HG03378 (cell line): ENCODE results near the gene MRPS35.

Experiments used
- ATAC-seq: cut with Tn5 transposase; IDR thresholded peaks from one replicate; pipeline ENCODE4 v1.9.1; 2021; ENCODE audit warnings: mild to moderate bottlenecking, moderate library complexity; ENCODE audit not compliant: unreplicated experiment

The MRPS35 gene

DNA sequence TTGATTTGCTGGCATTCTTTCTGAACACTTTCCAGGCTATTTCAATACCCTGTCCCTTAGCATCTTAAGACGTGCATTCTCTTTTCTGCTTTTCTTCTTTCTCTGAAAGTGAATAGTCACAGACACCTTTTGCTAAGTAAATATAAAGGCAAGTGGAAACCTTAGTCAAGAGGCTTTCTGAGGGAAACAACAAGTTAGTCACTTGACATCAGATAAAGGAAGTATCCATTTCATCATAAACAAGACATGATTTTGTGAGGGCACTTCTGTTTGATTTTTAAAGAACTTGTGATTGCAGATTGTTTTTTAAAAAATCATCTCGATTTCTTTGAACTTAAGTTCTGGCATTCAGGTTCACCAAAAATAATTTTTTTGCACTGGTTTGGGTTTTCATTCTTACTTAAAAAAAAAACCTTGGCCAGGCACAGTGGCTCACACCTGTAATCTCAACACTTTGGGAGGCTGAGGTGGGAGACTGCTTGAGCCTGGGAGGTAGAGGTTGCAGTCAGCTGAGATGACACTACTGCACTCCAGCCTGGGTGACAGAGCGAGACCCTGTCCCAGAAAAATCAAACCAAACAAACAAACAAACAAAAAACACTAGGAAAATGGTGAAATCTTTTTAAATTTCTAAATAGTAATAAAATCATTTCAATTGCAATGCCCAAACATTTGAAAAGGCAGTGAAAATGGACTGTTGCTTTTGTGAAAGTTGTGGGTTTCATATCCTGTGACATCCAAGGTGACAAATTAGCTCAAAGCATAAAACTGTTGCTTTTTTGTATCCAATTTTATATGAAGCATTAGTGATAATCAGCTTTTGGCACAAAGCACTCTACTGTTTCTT lies 61.1 kb downstream of the MRPS35 start:
- no peak for ATAC-seq

DNA sequence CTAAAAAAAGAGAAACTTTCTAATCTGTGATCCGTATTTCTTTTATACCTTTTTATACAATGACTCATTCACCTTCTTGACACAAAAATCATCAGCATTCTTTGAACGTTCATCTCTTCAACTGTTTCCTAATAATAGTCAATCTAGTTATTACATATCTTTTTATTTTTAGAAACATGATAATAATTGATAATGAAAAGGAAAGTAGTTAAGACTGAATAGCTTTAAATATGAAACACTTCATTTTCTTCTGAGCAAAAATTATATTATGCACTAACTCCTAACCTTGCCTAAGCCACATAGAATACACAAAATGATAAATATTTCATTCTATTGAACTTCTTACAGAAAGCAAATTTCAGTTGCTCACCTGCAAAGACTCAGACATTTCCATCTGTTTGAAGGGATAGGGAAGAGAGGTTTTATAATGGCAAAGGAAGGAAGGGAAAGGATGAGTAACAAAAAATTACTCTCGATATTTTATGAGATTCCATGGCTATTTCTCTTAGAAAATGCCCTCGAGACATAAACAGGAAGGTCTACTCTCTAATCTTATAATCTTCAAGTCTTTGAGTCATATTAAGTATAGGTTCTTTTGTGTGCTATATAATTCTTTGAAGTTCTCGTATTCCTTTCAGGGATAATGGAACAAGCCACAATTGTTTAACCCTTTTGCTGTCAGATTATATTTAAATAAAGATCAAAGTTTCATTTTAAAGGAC lies 61.9 kb downstream of the MRPS35 start:
- ATAC-seq, result no peak

DNA sequence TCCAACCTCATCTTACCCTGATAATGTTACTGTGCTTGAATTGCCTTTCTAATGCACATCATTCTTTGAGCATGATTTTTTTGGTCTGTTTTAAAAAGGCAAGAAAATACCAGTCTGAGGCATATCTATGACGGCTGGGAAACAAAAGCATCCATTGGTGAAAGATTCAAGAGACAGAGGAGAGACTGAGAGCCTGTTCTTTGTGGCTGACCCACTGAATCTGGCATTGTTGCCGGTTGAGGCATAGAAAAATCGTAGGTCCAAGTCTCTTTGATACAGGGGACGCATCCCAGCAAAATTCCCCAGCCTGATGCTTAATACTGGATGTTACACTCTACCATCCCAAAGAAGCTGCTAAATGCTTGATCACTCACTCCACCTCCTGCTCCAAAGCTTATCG lies 66.5 kb downstream of the MRPS35 start:
- ATAC-seq, result no peak

DNA sequence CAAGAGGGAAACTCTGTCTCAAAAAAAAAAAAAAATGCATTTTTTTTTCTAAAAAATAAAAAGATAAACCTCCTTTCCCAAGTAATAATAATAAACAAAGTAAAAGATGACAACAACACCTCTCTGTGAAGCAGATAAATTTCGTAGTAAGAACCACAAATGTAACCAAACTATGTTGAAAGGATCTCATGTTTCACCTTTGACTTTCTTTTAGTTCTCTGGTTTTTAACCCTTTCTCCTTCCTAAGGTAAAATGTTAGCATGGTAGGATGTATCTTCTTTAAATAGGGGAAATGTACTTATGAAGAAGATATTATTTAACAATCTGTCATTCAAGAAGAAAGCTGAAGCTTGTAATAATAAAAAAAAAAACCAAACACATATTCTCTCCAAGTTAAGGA lies 67.6 kb downstream of the MRPS35 start:
- no peak for ATAC-seq

DNA sequence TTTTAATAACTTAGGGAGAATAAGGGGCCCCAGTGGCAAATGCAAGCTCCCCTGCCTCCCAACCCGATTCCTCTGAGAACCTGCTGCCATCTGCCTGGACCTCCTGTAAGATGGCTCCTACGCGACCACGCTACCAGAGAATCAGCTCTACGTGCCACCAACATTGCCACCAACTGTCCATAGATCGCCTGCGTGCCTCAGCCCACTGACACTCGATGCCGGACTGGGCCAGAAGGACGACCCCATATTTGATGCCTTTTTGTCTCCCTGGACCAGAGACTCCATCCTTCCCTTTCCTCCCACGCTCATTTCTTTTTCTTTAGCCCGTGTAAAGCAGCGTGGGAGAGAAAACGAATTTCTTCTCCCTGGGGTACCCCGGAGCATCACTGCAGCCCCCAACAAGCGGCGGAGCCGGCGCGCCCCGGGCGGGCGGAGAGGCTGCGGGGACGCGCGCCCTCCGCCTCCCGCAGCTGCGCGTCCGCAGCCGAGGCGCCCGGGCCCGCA lies 68.8 kb downstream of the MRPS35 start:
- ATAC-seq, result peak; percentile 37

DNA sequence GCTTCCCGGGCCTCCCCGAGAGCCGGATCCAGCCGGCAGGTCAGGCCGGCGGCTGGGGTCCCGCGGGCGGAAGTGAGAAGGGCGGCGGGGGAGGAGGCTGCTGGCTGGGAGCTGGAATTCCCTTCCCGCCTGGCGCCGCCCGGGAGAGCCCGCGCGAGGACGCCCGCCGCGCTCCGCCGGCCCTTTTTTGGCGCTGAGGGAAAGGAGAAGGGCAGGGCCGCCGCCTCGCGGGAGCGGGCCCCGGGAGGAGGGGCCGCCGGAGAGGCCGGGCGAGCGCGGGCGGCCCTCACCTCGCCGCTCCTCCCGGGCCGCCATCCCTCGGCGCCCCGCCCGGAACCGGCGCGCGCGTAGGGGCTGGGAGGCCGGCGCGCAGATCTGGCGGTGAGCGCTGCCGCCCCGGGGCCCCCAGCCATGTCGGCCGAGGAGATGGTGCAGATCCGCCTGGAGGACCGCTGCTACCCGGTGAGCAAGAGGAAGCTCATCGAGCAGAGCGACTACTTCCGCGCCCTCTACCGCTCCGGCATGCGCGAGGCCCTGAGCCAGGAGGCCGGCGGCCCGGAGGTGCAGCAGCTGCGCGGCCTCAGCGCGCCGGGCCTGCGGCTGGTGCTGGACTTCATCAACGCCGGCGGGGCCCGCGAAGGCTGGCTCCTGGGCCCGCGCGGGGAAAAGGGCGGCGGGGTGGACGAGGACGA lies 69.4 kb downstream of the MRPS35 start, which contains the start of the genes KLHL42 and MANSC4:
Gene KLHL42, plus strand, starts transcription at position 314 of the 692 bp plus-strand sequence. Its CDS starts 98 bp downstream, at position 412.
Gene MANSC4, minus strand, starts transcription at position 317 of the 692 bp plus-strand sequence. CDS start 8,960 bp downstream, outside the sequence.
- peak; percentile 63 for ATAC-seq

DNA sequence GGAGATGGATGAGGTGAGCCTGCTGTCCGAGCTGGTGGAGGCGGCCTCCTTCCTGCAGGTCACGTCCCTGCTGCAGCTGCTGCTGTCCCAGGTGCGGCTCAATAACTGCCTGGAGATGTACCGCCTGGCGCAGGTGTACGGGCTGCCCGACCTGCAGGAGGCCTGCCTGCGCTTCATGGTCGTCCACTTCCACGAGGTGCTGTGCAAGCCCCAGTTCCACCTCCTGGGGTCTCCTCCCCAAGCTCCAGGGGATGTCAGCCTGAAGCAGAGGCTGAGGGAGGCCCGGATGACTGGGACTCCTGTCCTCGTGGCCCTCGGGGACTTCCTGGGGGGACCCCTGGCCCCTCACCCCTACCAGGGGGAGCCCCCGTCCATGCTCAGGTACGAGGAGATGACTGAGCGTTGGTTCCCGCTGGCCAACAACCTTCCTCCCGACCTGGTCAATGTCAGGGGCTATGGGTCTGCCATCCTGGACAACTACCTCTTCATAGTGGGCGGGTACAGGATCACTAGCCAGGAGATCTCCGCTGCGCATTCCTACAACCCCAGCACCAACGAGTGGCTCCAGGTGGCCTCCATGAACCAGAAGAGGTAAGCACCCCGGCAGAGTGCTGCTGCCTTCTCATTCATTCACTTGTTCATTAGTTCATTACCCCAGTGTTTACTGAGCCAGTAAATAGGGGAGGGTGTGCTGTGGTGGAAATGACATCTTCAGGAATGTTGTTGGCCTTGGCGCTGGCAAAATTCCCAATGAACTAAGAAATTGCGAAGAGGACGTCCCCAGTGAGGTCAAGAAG lies 70.2 kb downstream of the MRPS35 start:
- ATAC-seq, result peak; percentile 36

DNA sequence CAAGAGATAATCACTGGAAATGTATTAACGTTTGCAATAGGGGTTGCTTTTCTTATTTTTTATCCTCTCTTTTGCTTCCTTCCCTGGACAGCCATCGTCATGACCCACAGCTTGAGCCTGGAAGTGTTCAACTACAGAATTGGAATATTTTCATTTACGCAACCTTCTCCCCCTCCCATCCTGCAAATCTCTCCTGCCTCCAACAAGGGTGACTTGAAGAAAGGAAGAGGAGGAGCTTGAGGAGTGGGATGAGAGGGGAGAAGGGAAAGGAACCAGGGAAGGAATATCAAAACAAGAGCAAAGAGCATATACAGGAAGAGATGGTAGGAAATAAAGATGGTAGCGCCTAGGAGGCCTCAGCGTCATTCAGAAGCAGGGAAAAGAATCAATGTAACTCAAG lies 71.0 kb downstream of the MRPS35 start:
- no peak for ATAC-seq

DNA sequence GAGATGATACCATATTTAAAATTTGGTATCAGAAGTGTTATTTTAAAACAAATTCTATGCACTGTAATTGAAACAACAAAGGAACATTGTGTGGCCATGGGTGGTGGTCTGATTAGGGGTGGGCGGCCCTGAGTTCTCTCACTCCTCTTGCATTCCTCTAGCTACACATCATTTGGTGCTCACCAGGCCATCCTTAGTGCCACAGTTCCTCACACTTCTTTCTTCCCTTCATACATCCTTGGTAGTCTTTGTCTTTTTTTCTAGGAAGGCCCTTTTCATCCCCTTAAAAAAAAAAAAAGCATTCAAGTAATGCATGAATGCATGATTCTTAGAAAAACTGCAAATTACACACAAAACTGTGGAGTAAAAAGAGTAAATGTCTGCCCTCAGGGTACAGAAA lies 71.8 kb downstream of the MRPS35 start:
- ATAC-seq, result no peak

DNA sequence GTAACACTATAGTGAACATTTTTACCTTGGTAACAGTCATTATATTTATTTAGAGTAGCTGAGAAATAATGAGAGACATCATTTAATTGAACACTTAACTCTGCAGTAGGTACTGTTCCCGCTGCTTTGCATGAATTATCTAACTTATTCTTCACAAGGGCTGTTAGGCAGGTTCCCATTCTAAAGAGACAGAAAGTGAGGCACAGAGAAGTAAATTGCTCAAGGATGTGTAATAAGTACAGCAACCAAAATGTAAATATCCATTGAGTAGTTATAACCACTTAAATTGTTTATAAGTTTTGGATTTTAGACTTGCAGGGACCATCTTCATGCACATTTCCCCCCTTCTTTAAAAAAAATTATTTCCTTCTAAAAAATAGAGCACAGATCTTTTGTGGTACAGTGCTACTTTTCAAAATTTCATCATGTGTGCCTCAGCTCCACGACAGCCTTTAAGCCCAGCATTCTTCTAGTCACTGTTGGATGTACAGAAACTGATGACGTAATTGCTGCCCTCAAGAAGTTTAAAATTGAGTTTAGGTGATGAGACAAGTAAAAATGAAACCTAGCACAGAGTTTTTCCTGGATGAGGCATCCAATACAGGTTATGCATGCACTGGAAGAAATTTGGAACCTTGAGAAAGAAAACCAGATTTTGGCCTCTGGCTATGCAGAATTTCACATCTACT lies 75.4 kb downstream of the MRPS35 start:
- ATAC-seq, result no peak

DNA sequence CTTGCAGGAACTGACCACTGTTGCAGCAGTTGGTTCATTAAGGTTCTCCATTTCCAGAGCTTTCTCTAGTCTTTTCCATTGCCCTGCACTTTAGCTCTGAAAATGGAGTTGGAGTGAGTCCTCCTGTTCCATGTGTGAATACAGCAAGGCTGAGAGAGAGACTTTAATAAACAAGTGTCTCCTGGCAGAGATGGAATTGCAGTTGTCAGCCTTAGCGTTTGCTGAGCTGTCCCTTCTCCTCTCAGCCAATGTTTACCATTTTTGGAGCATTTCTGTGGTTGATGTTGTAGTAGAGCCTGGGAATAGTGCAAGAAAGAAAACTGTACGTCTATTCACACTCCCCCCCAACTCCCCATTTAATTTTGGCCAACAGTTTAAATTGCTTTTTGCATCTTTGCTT lies 76.9 kb downstream of the MRPS35 start:
- ATAC-seq, result no peak

DNA sequence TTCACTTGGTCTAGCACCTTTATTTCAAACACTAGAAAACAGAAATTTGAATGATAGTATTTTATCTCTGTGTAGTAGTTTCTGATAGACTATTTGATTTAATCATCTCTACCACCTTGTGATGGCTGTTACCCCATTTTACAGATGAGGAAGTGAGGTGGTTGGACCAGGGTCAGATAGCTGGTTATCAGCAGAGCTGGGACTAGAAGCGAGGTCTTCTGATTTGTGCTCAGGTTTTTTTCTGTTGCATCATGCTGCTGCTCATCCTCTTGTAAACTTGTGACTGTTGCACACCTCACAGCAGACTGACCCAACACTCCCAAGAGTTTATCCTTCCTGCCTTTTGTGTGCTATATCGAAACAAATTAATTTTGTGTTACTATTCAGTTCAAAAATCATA lies 79.5 kb downstream of the MRPS35 start:
- ATAC-seq, result no peak

DNA sequence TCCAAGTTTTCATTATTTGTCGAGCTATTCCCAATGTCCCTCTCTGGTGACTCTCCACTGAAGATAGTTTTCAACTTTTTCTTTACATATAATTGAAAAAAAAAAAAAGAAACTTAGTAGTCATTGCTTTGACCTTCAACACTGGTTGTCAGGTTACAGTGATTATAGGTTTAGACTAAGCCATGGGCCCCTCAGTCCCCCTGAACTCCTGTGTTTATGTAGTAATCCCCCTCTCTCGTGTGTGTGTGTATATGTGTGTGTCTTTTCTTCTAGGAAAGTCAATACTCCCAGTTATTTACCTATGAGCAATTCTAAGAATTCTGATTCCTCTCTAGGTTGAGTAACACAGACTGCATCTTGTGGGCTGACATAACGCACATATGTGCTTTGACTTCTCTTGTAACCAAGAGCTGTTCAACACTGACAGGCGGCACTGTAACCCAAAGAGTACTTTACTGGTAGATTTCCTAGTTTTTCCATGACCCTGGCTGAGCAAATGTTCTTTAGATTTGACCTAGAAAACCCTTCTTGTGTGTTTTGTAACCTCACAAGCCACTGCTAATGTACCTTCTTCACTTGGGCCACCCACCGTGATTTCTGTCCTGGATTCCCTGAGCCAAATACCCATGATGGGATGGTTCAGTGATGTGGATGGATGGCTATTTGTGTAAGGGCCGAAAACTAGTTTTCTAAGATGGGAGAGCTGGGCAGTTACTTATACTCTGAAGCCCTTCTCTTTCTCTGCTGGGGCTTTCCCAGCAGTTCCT lies 84.4 kb downstream of the MRPS35 start:
- ATAC-seq, result no peak

DNA sequence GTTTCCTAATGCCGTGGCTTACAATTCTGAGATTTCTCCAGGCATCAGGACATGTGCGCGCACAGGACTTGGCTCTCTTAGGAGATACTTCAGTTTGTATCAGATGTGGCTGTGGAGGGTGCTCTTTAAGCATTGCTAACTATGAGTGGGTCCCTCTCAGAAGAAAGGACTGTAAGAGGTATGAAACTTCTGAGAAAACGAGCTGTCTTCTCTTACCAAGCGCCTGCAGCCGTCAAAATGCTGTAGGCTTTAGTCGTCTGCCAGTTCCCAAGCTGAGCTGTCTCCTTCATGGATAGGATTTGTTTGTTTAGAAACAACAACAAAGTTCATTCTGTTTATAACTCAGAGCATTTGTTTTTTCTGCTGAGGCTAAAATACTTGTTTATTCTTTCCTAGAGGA lies 85.5 kb downstream of the MRPS35 start:
- ATAC-seq, result no peak

DNA sequence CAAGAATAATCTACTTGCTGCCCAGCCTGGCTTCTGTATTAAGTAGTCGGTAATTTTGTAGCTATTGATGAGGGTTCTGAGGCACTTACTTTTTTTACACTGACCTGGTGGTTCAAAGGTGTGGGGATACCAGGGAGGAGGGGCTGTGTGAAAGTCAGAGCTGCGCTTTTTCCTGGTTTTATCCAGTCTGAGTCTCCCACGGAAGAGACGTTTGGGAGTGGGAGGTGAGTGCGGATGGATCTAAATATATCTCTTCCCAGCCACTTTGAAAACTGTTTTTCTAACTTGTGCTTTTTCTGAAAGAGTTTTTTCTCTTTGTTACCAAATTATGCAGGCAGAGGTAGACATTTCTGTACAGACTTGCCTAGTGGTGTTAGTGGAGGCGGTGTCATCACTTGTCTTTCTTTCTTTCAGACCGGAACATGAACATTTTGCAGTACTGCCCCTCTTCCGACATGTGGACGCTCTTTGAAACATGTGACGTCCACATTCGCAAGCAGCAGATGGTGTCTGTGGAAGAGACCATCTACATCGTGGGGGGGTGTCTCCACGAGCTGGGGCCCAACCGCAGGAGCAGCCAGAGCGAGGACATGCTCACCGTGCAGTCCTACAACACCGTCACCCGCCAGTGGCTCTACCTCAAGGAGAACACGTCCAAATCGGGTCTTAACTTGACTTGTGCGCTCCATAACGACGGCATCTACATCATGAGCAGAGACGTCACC lies 86.8 kb downstream of the MRPS35 start:
- no peak for ATAC-seq

DNA sequence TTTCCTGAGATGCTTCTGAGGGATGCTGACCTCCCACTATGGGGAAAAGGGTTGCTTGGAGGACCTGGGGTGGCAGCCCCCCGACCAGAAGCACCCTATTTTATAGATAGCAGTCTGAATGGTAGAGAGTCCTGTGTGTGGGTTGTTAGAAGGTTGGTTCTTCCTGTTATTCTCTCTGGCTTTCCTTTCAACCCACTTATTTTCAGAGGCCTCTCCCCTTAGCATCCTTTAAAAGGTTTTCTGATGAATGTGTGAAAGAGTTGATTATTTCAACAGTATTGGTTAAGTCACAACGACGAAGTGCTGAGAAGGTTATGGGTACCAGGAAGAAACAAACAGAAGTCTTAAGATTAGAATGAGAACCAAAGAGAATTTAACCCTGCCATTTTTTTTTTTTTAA lies 90.2 kb downstream of the MRPS35 start:
- ATAC-seq, result no peak

DNA sequence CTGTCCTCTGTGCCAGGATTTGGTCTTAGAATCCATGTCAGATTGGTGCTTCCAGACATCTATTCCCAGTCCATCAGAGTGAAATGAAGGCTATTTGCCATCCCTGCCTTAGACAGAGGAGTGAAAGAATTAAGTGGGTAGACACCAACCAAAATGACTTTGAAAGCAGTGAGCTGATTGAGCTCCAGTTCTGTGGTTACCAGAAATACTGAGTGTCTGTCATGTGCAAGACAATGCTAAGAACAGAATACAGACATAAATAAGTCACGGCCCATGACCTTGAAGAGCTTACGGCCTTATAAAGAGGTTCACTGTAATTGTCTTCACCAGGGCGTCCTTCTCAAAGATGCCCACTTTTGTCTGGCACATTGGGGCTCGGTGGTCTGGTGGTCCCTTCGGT lies 91.0 kb downstream of the MRPS35 start:
- no peak for ATAC-seq

DNA sequence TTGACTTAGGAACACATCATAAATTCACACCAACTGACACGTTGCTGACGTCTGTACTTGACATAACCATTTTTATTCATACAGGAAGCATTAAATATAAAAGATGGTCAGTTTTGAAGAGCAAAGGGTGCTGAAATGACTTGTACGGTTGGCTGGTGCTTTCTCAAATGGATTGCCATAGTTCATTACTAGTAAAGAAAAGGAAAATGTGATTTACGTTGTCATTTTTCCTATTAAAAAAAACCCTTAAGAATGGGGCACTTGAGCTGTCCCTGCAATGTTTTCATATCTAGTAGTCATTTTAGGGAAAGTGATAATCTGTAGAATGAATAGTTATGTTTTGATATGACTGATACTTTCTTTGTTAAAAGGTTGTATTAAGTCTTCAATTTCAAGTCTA lies 91.9 kb downstream of the MRPS35 start:
- no peak for ATAC-seq

DNA sequence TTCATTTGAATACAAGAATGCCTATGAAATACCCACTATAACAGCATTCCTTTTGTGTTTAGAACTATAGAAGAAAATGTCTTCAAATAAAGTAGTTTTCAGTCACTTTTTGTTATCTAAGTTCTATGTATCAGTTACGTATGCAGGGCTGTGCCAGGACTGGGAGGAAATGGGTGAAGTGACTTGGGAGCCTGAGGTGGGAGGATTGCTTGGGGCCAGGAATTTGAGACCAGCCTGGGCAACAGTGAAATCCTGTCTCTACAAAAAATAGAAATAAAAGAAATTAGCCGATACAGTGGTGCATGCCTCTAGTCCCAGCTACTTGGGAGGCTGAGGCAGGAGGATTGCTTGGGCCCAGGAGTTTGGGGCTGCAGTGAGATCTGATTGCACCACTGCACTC lies 92.3 kb downstream of the MRPS35 start:
- no peak for ATAC-seq
